ENCODE measurements around the gene COG4.
A peak's percentile ranks its signal among the peaks of the same experiment; 100 is the strongest.
"Not testable (repeated sequence)": the region's sequence is repeated elsewhere in the genome, so short reads cannot be mapped to it uniquely, and the experiment has no call there.

COG4 gene

DNA sequence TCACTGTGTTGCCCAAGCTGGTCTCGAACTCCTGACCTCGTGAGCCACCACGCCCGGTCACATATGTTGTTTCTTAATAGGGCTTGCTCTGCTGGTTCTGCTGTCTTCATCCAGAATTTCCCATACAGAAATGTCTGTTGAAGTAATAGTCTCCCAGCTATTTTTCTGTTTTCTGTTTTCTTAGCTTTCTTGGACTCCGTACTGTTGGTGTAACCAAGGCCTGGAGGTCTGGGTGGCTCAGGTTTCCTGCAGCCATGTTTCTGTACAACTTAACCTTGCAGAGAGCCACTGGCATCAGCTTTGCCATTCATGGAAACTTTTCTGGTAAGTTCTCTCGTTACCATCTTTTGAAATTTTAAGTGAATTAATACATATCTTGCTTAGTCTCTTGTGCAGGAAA is 3.0 kb upstream of the COG4 start:
- DNase-seq: no peak

DNA sequence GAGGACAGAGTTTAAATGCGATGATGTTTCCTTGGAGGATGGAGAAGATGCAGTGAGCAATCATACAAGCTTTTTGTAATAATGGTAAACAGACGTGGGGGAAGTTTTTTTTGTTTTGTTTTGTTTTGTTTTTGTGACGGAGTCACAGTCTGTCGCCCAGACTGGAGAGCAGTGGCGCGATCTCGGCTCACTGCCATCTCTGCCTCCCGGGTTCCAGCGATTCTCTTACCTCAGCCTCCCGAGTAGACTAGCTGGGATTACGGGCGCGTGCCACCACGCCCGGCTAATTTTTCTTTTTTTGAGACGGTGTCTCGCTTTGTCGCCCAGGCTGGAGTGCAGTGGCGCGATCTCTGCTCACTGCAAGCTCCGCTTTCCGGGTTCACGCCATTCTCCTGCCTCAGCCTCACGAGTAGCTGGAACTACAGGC is 1.1 kb upstream of the COG4 start:
- not testable (repeated sequence) for DNase-seq

DNA sequence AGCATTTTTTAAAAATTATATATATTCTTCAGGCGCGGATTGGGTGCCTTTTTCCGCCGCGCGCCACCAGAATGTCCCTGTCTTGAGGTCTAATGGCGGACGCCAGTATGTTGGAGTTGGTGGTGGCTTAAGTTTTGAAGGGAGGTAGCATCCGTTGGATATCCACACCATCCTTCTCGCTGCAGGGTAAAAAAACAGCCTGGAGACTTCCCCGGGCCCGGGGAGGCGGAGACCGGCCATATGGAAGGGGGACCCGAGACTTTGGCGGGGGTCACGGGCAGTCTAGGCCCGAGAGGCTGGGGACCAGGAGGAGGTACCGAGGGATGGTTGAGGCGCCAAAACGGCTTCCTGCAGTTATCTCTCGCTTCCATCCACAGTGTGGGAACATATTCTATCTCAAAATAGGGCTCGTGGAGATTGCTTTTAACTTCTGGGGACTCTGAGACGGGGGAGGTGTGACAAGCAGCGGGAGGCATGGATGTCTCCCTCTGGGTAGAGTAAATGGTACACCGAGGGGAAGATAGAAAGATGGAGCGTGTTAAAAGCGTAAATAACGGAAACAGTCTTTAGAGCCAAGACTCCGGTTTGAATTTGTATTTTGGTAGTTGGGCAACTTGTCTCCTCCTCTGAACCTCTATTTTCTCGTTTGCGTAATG is 517 bp upstream of the COG4 start, which contains the start of gene SF3B3:
SF3B3 (plus strand) TSS at position 74 of the 656 bp plus-strand sequence. CDS start 2,841 bp downstream, outside the sequence.
- DNase-seq: peak; percentile 48

DNA sequence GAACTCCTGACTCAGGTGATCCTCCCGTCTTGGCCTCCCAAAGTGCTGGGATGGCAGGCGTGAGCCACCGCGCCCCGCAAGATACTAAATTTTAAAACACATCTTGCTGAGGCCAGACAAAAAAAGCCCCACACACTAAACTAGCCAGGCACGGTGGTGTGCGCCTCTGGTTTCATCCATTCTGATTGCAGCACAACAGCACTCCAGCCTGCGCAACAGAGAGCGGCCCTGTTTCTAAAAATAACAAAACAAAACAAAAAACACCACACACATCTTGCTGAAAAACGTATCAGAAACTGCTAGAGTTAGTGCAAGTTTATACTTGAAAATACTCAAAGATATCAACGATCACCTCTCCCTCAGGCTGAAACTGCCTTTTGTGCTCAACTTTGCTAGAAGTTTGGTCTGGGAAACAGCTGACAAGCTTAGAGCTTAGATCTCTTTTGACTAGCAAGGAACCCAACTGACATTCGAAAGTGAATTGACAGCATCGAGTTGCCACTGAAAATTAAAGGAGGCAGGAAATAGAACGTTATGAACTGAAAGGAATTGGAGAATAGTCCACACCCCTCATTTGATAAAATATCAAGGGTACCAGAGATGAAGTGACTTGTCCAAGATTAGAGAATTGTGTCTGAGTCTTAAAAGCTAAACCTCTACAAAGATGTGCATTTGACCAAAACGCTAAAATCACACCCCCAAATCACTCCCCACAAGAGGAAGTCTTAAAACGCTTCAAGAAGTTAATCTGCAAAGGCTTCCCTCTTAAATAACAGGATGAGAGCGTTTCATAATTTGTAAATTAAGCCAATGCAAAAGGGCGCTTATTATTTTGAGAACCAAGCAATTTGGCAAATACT is 908 bp downstream of the COG4 start:
- no peak for DNase-seq

DNA sequence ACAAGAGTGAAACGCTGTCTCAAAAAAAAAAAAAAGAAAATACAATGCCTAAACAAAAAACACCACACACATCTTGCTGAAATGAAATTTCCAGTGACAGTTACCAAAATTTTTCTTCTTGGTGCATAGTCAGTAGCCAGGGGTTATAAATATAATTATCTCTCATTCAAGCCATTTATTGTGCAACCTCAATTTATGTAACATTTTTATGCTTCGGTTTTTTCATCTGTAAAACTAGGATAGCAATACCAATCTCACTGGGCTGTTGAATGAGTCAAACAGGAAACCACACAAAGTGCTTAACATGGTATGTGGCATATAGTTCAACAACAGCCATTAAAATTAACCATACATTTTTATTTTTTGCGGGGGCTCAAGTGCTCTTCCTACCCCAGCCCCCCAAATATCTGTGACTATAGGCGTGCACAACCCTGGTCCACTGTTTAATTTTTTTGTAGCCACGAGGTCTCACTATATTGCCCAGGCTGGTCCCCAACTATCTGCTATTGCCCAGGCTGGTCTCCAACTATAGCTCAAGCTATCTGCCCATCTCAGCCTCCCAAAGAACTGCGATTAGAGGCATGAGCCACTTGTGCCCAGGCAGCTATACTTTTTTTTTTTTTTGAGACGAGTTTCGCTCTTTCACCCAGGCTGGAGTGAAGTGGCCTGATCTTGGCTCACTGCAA is 2.6 kb downstream of the COG4 start:
- no peak for DNase-seq

DNA sequence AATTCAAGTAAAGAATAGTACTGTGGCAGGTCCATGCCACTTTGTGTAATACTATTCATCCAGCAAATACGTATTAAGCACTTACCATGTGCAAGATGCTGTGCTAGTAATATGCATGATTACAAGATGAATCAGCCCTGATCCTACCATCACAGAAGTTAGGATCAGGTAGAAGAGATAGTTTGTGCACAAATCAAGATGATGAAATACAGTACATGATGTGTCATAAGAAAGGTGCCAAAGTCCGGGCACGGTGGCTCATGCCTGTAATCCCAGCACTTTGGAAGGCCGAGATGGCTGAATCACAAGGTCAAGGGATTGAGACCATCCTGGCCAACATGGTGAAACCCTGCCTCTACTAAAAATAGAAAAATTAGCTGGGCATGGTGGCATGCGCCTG is 10.9 kb downstream of the COG4 start:
- no peak for DNase-seq

DNA sequence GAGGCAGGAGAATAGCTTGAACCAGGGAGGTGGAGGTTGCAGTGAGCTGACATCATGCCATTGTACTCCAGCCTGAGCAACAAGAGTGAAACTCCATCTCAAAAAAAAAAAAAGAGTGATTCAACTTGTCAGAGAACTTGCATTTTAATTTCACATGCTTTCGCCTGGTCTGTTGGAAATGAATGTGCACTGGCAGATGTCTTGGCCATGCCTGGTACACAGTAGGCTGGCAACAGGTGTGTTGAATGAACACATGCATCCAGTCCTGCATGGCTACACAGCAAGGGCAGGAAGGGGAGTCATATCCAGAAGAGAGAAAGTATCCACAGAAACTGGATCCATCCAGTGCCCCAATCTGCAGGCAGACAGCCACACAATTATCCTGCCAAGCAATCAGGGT is 11.5 kb downstream of the COG4 start:
- DNase-seq: no peak

DNA sequence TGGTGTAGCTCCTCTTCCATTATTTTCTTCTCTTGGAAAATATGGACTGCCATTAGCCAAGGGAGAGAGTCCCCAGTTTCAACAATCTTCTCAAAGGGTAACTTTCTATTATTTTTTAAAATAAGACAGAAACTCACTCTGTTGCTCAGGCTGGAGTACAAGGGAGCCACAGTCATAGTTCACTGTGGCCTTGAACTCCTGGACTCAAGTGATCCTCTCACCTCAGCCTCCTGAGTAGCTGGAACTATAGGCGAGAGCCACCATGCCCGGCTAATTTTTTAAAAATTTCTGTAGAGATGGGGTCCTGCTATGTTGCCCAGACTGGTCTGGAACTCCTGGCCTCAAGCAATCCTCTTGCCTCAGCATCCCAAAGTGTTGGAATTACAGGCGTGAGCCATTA is 13.1 kb downstream of the COG4 start:
- no peak for DNase-seq

DNA sequence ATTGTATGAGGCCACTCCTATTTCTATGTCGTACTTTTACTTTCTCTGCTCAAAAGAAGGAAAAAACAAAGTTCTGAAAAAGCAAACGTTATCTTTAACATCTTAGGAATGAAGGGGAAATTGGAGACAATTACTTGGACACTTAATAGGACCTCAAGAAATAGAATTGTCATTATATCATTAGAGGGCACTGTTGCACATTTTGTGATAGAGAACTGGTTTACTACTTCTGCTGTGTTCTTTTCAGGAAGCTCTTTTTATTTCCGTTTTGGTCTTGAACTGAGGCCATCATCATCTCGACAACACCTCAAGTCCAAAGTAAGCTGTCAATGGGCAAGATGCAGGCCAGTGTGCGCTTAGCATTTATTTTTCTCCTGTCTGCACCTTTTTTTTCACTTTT is 14.6 kb downstream of the COG4 start:
- no peak for DNase-seq

DNA sequence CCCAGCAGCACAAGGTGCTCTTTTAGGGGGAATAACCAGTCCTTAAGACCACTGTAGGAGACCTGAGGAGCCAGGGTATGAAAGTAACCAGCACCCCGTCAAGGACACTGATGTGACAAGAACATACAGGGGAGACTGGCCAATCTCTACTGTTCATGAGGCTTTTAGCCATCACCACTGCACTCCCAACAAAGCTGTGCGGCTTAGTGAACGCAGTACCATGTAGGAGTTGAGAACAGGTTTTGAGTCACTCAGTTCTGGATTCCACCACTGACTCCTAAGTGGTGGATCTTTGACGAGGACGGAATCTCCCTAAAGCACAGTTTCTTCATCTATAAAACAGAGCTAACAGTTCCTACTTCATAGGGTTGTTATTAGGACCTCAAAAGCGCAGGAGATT is 26.8 kb downstream of the COG4 start:
- DNase-seq: no peak

DNA sequence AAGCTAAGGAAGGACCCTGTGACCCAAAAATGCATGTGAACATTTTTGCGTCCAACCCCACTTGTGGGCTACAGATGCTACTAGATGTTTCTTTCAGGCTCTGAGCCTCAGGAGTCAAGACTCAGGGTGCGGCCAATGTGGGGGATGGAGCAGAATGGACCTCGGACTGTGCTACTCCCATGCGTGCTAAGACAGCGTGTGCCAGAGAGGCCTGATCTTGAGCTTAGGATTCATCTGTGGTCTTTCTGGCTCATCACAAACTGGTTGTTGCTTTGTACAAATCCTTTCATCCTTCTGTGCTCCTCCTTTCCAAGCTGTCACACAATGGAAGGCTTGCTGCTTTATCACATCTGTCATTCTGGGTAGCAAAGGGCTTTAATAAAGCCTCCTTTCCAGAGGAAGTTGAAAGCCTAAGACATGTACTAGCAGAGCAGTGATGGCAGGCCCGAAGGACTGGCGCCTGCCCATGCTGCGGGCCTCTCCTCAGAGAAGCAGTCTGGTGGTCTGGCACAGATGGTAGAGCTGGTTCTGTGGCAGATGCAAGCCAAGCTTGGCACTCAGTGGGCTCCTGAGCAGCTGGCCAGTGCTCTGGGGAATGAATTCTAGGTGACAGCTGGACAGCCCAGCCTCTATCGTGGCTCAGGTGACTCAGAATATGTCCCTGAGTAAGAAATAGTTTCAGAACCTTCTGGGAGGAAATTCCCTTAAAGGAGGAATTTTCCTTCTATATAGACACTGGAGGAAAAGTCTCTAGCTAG is 27.8 kb downstream of the COG4 start:
- DNase-seq: no peak

DNA sequence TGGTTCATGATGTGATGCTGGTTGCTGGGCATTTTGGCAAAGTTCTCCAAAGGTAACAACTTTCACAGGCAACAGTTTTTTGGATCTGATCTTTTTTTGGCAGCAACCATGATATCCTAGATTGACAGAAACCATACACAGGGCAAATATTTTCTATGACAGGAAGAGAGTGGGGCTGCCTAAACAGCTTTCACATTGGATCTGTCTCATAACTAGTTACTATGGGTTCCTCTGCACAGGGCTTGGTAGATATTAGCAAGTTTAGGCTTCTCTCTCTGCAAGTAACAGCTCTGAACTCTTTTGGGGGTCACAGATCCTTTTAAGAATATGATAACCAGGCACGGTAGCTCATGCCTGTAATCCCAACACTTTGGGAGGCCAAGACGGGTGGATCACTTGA is 28.6 kb downstream of the COG4 start:
- DNase-seq: no peak

DNA sequence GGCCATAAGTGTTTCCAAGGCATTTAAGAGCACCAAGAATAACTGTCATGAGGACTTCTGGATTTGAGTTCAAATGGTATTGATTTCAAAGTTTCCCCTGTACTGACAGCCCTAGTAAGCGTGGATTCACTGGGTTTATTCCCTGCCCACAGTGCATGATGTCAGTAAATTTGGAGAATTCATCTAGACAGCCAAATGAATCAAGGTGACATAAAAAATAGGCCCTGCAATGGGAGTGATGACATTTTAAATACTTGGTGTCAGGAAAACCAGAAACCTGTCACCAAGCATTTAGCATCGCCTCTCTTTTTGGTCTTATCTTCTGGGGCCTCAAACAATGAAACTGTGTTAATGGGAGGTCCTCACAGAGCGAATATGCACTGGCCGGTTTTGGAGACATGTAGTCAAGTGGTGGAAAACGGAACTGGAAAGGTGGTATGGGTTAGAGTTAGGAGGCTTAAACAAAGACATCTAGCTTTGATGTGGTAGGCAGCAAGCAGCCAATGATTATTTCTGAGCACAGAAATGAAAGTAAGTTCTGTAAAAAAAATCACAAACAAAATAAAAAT is 29.1 kb downstream of the COG4 start:
- DNase-seq: no peak

DNA sequence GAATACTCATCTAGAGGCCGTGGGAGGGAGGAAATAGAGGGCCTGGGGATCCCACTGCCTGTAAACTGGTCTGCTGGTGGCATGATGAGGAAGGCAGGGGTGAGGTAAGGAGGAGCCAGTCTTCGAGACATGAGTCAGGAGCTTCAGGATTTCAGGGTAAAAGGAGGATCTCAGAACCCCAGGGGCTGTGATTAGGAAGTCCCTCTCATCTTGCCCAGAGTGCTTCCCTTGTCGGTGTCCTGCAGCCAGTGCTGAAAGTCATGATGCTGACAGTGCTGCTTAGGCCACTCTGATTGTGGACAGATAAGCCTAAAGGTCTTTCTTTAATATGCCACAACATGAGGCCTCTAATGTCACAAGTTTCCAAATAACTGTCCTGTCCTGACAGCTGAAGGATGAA is 29.6 kb downstream of the COG4 start:
- DNase-seq: no peak

DNA sequence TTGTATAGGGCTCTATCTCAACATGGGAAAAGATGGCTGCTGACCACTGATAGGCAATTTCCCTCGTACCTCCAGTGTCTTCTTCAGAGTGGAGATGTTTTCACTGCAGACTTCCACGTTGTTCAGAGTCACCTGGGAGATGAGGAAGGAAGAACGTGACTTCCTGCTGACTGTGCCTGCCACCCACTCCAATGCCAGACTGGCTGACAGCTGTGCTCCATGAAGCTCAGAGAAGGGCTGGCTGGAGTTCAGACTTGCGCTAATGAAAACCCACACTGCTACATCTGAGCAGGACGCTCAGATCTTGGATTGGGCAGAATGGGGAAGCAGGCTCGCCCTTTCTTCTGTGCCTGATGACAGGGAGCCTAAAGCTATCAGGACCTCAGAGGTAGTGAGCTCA is 33.1 kb downstream of the COG4 start:
- no peak for DNase-seq

DNA sequence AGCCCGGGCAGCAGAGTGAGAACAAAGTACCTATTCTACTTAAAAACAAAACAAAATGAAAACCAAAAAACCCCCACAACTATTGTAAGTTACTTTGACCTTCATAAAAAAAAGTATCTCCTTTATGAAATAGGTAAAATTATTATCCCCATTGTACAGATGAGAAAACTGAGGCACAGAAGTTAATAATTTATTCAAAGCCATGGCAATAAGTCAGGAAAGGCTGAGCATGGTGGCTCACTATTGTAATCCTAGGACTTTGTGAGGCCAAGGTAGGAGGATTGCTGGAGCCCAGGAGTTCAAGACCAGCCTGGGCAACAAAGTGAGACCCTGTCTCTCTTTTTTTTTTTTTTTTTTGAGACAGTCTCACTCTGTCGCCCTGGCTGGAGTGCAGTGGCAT is 38.5 kb downstream of the COG4 start:
- DNase-seq: no peak

DNA sequence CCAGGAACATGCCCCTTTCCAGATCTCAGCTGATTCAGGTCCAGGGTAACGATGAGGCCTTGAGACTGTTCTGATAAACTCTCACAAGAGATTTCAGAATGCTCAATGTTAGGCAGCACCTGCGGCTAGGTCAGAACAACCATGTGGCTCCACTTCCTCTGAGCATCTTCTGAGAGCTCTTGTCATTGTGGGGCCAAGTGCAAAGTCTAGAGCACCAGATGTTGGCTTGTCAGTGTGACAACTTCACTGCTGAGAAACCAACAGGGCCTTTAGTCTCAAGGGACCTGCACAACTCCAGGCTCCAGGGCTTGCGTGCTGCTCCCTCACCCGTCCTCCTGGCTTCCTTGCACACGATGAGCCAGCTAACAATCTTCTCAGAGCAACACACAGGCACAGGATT is 39.9 kb downstream of the COG4 start:
- no peak for DNase-seq

DNA sequence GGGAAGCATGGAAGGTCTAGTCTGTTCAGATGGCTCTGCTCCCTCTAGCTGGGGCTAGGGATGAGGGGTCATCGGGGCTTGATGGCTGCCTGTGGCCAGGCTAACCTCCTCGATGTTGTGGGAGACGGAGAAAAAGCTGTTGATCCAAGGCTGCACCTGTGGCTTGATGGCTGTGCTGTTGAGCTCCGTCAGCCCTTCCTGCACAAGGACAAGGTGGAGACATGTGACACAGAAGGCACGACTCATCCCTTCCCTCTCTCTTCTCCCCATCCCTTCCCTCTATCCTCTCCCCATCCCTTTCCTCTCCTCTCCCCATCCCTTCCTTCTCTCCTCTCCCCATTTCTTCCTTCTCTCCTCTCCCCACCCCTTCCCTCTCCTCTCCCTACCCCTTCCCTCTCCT is 40.7 kb downstream of the COG4 start:
- DNase-seq: no peak

DNA sequence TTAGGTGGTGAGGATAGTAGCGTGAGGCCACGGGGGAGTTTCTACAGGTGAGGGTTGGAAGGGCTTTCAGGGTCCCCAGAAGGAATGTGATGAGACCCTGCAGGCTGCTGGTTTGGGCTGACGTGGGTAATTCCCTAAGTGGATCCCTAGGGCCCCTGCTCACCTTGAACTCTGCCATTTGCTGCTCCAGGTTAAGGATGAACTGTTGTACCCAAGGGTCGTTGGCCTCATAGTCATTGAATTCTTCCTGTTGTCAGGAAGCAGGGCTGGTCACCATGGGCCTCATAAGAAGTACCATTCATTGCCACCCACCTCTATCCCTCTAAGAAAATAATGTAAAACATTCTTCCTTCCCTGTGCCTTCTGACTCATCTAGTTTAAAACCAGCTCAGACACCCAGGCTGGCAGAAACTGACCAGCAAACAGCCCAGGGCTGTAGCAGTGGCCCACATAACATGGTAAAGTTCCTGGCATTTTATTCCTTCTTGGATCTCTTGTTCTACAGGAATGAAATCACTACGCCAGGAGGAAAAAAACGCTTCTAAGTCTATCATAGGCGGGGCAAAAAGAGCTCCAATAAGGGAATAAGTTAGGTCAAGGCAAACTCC is 41.3 kb downstream of the COG4 start:
- DNase-seq: no peak

DNA sequence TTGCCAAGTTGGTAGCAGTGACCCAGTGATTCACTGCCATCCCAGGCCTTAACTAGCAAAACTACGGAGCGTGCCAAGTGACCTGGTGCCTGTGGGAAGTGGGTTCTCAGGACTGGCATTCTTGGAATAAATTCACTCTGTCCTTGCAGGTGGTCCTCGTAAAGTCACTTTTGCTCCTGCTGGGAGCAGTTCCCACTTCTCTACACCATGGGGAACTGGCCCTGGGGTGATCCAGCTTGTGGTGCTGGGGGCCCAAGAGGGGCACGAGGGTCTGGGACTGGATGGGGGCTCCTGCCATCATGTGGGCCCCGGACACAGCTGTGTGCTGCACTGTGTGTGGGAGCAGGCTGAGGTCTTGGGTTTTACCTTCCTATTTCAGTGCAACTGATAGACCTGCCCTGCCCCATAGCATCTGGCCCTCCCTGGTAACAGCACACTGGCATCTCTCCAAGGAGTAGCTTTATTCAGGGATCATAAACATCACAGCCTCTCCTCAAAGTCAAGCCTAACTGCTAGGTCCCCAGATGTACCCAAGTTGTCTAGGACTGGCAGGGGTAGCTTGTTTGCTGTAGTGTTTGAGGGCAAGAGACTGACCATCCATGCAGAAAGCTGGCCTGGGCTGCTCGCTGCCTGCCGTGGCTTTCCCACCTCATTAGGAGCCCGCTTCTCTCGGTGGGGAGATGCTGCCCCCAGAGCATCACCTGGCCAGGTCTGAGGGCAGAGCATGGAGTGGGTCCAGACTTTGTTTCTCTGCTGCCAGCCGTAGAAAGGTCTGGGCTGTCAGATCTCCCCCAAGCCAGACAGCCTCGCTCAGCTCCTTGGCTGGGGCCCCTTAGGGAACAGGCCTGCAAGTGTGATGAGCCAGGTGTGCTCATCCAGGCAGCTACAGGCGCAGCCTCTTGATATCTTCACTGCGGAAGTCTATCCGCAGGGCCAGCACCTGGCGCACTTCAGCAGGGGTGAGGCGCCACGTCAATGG is 42.9 kb downstream of the COG4 start:
- DNase-seq: no peak

DNA sequence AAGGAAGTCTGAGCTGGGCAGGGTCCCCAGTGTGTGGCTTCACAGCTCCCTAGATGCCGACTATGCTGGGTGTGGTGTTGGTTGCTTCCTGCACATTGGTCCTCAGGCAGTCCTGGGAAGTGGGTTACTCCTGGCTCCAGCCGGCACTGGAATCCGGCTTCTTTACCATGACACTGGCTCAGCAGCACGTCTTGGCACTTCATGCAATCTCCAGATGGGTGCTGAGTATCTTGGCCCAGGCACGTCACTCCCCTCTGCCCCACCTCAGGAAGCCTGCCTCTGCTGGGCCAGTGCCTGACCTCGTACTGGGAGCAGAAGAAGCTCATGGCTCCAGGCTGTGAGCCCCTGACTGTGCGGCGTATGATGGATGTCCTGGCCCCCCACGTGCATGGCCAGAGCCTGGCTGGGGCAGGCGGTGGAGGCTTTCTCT is 44.4 kb downstream of the COG4 start:
- no peak for DNase-seq
